DND-41 (cell line): Measurements from ENCODE around the gene IVD.

Experiments
- CTCF ChIP-seq: IDR thresholded peaks from 2 replicates; pipeline ENCODE4 v1.5.1; 2012; ENCODE audit warnings: borderline replicate concordance, low read length, moderate library complexity, mild to moderate bottlenecking; ENCODE audit not compliant: poor library complexity, severe bottlenecking; ENCODE audit errors: extremely low read depth
- EZH2 ChIP-seq: IDR thresholded peaks from 3 replicates; pipeline ENCODE4 v1.6.1; 2012; ENCODE audit warnings: borderline replicate concordance, low read depth, mild to moderate bottlenecking, moderate library complexity, low read length, inconsistent platforms; ENCODE audit not compliant: severe bottlenecking

GRCh38 chr15:40420071-40420713 is 14.6 kb downstream of the IVD start:
- TF ChIP-seq EZH2, result no peak
- TF ChIP-seq CTCF, result no peak
